HCT116 (cell line): ENCODE measurements around the gene CHID1. TPM values are rescaled to one million over a fixed set of nuclear protein-coding genes. Genes with fewer than 3 reads are reported as not detected.

Experiments
- ATAC-seq: fragments of 200-7000 bp; cut with Tn5 transposase; 2 replicates; pipeline ENCODE4 v1.9.1; 2020; ENCODE audit warnings: mild to moderate bottlenecking, moderate library complexity
- BruUV-seq: library from RNA; stranded (reverse); fragments of 400-500 nt; replicated peaks from 2 replicates; lab custom pipeline; 2021; lab: Mats Ljungman, UMichigan
- CTCF ChIA-PET: fragments of 300-600 bp; sonication (Branson Sonifier 250); formaldehyde crosslinking; loops from one replicate; lab custom pipeline; 2021; ENCODE audit warnings: antibody characterized with exemption; lab: Charles Lee
- POLR2A ChIA-PET: fragments of 300-600, 350-600 bp; sonication (Branson Sonifier 250); formaldehyde crosslinking; loops from one replicate; lab custom pipeline; 2021; ENCODE audit warnings: antibody characterized with exemption; lab: Charles Lee
- RAD21 ChIA-PET, 2 experiments: fragments of 300-600 bp; sonication (Branson Sonifier 250); formaldehyde crosslinking; loops; one replicate each; lab custom pipeline; 2023; ENCODE audit warnings: low total read pairs in 2 of 2; ENCODE audit not compliant: uncharacterized antibody in 2 of 2, unreplicated experiment in 2 of 2, low non-redundant PET in 1 of 2; lab: Charles Lee
- DNase-seq: peaks from one replicate; pipeline ENCODE4 v3.0.0-alpha.2; 2010; ENCODE audit warnings: low read depth, low spot score
- H2AFZ ChIP-seq: fragments of 200-600 bp; shearing (Covaris generic), sonication (generic); 2 replicates; pipeline ENCODE4 v1.6.1; 2017; ENCODE audit warnings: low read depth, mixed run types, mixed read lengths, antibody characterized with exemption, low read length; ENCODE audit not compliant: poor library complexity, severe bottlenecking
- H3K27ac ChIP-seq: 2 replicates; pipeline ENCODE4 v1.5.1; 2012; ENCODE audit warnings: low read depth, low read length
- H3K27me3 ChIP-seq: fragments of 200-600 bp; sonication (generic); 2 replicates; pipeline ENCODE4 v1.6.1; 2016; ENCODE audit warnings: mixed run types, low read length, mixed read lengths; ENCODE audit not compliant: insufficient read depth
- H3K36me3 ChIP-seq, 2 experiments: fragments of 200-500 bp in 1 of 2; fragments of 200-600 bp in 1 of 2; sonication (Bioruptor generic) in 1 of 2; sonication (generic) in 1 of 2; 2 replicates each; pipeline versions ENCODE4 v1.5.1 to v1.6.1; 2014 to 2016; ENCODE audit warnings: low read length in 2 of 2, inconsistent platforms in 1 of 2, mixed read lengths in 1 of 2, mixed run types in 1 of 2; ENCODE audit not compliant: insufficient read depth in 2 of 2, control insufficient read depth in 1 of 2
- H3K4me1 ChIP-seq, 2 experiments: fragments of 200-600 bp in 1 of 2; sonication (generic) in 1 of 2; 2 replicates each; pipeline versions ENCODE4 v1.5.1 to v1.6.1; 2012 to 2017; ENCODE audit warnings: low read length in 2 of 2, inconsistent platforms in 1 of 2, mild to moderate bottlenecking in 1 of 2, mixed read lengths in 1 of 2, mixed run types in 1 of 2, moderate library complexity in 1 of 2; ENCODE audit not compliant: insufficient read depth in 2 of 2, control insufficient read depth in 1 of 2
- H3K4me2 ChIP-seq: fragments of 200-600 bp; sonication (generic); 2 replicates; pipeline ENCODE4 v1.6.1; 2017; ENCODE audit warnings: mixed run types, low read length, mixed read lengths
- H3K4me3 ChIP-seq, 2 experiments: fragments of 200-600 bp in 1 of 2; sonication (generic) in 1 of 2; replicated peaks in 1 of 2; 2 replicates each; pipeline ENCODE4 v1.5.1; 2011 to 2016; ENCODE audit warnings: low read length in 2 of 2, control low read depth in 1 of 2, low read depth in 1 of 2, mild to moderate bottlenecking in 1 of 2, mixed read lengths in 1 of 2, mixed run types in 1 of 2
- H3K79me2 ChIP-seq: fragments of 200-600 bp; sonication (generic); 2 replicates; pipeline ENCODE4 v1.6.1; 2017; ENCODE audit warnings: mild to moderate bottlenecking, mixed run types, low read length, moderate library complexity, mixed read lengths; ENCODE audit not compliant: insufficient read depth
- H3K9ac ChIP-seq: fragments of 200-600 bp; sonication (generic); 2 replicates; pipeline ENCODE4 v1.6.1; 2016; ENCODE audit warnings: low read length, mixed read lengths
- H3K9me2 ChIP-seq: fragments of 200-600 bp; sonication (generic), shearing (Covaris generic); 2 replicates; pipeline ENCODE4 v1.6.1; 2017; ENCODE audit warnings: mixed run types, mild to moderate bottlenecking, moderate library complexity; ENCODE audit not compliant: insufficient read depth
- H3K9me3 ChIP-seq, 2 experiments: fragments of 200-500 bp in 1 of 2; fragments of 200-600 bp in 1 of 2; sonication (Bioruptor generic) in 1 of 2; sonication (generic) in 1 of 2; 2 replicates each; pipeline ENCODE4 v1.6.1; 2014 to 2017; ENCODE audit warnings: low read length in 2 of 2, mixed read lengths in 2 of 2, inconsistent platforms in 1 of 2, low read depth in 1 of 2, mild to moderate bottlenecking in 1 of 2, mixed run types in 1 of 2, moderate library complexity in 1 of 2; ENCODE audit not compliant: control insufficient read depth in 1 of 2, insufficient read depth in 1 of 2
- H4K20me1 ChIP-seq: fragments of 200-600 bp; sonication (generic), shearing (Covaris generic); 2 replicates; pipeline ENCODE4 v1.6.1; 2017; ENCODE audit warnings: mixed run types, mild to moderate bottlenecking, moderate library complexity; ENCODE audit not compliant: insufficient read depth
- EGR1 ChIP-seq: IDR thresholded peaks from 2 replicates; pipeline ENCODE4 v1.6.1; 2012; ENCODE audit warnings: low read depth
- EZH2 ChIP-seq: fragments of 200-600 bp; sonication (generic); IDR thresholded peaks from 2 replicates; pipeline ENCODE4 v1.6.1; 2017; ENCODE audit warnings: antibody characterized with exemption, mixed run types
- EZH2phosphoT487 ChIP-seq: fragments of 200-600 bp; IDR thresholded peaks from 2 replicates; pipeline ENCODE4 v1.6.1; 2018; ENCODE audit warnings: antibody characterized with exemption, borderline replicate concordance
- JUND ChIP-seq: IDR thresholded peaks from 2 replicates; pipeline ENCODE4 v1.6.1; 2012
- POLR2AphosphoS5 ChIP-seq: IDR thresholded peaks from 2 replicates; pipeline ENCODE4 v1.6.1; 2011; ENCODE audit warnings: mild to moderate bottlenecking, low read depth, low read length, moderate library complexity
- RAD21 ChIP-seq: IDR thresholded peaks from 2 replicates; pipeline ENCODE4 v1.6.1; 2012; ENCODE audit warnings: low read depth, mild to moderate bottlenecking
- SP1 ChIP-seq: IDR thresholded peaks from 2 replicates; pipeline ENCODE4 v1.6.1; 2012; ENCODE audit warnings: low read depth
- ZFX ChIP-seq: fragments of 450-650 bp; IDR thresholded peaks from 2 replicates; pipeline ENCODE4 v1.6.1; 2017
- intact Hi-C: fragments of 100-400 bp; cut with micrococcal nuclease; formaldehyde crosslinking; loops from 2 replicates; pipeline ENCODE4 v1.10.0; 2022
- total RNA-seq: library from RNA; stranded (reverse); gene quantifications from one replicate; pipeline ENCODE4 v1.2.1, GENCODE V29; 2021; ENCODE audit not compliant: unreplicated experiment
- TF ChIP-seq, protein P1 (sequence below): IDR thresholded peaks from 2 replicates; pipeline ENCODE4 v1.6.1; 2011; ENCODE audit warnings: mild to moderate bottlenecking, low read length, moderate library complexity; ENCODE audit not compliant: insufficient replicate concordance; ENCODE audit errors: extremely low read depth
- TF ChIP-seq, protein P2 (sequence below): IDR thresholded peaks from 2 replicates; pipeline ENCODE4 v1.6.1; 2012; ENCODE audit warnings: low read depth
- TF ChIP-seq, protein P3 (sequence below): IDR thresholded peaks from 2 replicates; pipeline ENCODE4 v1.6.1; 2012

CHID1 gene
- total RNA-seq, 1 experiment from 2014 or later: 102 TPM

DNA sequence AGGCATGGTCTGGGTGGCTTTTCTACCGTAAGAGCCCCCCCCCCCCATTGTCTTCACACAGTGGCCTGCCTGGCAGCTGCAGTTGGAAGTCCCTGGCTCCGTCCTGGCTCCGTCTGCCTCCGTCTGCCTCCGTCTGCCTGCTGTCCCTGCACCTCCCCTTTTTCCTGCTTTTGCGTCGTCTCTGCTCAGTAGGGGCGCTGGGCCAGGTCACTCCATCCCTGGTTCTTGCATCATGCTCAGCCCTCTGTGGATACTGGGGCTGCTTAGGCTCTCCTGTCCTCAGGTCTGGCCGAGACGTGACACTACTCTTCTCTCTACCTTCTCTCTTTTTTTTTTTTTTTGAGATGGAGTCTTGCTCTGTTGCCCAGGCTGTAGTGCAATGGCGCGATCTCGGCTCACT, 42.9 kb upstream of the CHID1 start:
- Histone ChIP-seq H4K20me1 (peaks cover 6% of the 10 kb centered on the region; the same call in 1 of the 2 replicates), H3K9ac (no peak overlapping the region), H3K27me3 (no peaks in the 10 kb centered on the region), H3K36me3 (peaks cover 0 to 6% of the 10 kb centered on the region in 2 experiments; a peak in 1 of 4 replicates), H3K9me2 (no peaks in the 10 kb centered on the region), H3K4me3 (no peak overlapping the region), H3K79me2 (peaks cover 76% of the 10 kb centered on the region), H3K4me1 (no peaks in the 10 kb centered on the region), H3K4me2 (no peak overlapping the region), H2AFZ (no peak overlapping the region), H3K27ac (no peak overlapping the region), H3K9me3 (peaks cover 3 to 9% of the 10 kb centered on the region in 2 experiments; a peak in 1 of 4 replicates)
- DNase-seq (no peak), ATAC-seq (no peak)
- ChIA-PET POLR2A (interaction anchor here (0.6 kb wide), 1 partner anchor 16 kb away, joined by 4 read pairs; no protein-coding TSS in a partner anchor), RAD21 (no interaction called here), CTCF (no interaction called here)
- no TSS peak for BruUV-seq
- intact Hi-C loops: no loop called here
- TF ChIP-seq POLR2AphosphoS5 (no peak), JUND (no peak), RAD21 (no peak), EGR1 (no peak), EZH2 (no peak), SP1 (no peak), EZH2phosphoT487 (no peak), ZFX (no peak)
- TF ChIP-seq, protein P1, sequence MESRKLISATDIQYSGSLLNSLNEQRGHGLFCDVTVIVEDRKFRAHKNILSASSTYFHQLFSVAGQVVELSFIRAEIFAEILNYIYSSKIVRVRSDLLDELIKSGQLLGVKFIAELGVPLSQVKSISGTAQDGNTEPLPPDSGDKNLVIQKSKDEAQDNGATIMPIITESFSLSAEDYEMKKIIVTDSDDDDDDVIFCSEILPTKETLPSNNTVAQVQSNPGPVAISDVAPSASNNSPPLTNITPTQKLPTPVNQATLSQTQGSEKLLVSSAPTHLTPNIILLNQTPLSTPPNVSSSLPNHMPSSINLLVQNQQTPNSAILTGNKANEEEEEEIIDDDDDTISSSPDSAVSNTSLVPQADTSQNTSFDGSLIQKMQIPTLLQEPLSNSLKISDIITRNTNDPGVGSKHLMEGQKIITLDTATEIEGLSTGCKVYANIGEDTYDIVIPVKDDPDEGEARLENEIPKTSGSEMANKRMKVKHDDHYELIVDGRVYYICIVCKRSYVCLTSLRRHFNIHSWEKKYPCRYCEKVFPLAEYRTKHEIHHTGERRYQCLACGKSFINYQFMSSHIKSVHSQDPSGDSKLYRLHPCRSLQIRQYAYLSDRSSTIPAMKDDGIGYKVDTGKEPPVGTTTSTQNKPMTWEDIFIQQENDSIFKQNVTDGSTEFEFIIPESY: no peak
- TF ChIP-seq, protein P2, sequence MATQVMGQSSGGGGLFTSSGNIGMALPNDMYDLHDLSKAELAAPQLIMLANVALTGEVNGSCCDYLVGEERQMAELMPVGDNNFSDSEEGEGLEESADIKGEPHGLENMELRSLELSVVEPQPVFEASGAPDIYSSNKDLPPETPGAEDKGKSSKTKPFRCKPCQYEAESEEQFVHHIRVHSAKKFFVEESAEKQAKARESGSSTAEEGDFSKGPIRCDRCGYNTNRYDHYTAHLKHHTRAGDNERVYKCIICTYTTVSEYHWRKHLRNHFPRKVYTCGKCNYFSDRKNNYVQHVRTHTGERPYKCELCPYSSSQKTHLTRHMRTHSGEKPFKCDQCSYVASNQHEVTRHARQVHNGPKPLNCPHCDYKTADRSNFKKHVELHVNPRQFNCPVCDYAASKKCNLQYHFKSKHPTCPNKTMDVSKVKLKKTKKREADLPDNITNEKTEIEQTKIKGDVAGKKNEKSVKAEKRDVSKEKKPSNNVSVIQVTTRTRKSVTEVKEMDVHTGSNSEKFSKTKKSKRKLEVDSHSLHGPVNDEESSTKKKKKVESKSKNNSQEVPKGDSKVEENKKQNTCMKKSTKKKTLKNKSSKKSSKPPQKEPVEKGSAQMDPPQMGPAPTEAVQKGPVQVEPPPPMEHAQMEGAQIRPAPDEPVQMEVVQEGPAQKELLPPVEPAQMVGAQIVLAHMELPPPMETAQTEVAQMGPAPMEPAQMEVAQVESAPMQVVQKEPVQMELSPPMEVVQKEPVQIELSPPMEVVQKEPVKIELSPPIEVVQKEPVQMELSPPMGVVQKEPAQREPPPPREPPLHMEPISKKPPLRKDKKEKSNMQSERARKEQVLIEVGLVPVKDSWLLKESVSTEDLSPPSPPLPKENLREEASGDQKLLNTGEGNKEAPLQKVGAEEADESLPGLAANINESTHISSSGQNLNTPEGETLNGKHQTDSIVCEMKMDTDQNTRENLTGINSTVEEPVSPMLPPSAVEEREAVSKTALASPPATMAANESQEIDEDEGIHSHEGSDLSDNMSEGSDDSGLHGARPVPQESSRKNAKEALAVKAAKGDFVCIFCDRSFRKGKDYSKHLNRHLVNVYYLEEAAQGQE: no peak
- TF ChIP-seq, protein P3, sequence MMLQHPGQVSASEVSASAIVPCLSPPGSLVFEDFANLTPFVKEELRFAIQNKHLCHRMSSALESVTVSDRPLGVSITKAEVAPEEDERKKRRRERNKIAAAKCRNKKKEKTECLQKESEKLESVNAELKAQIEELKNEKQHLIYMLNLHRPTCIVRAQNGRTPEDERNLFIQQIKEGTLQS: no peak
